Measurements from ENCODE around the gene TKFC. TPM values are rescaled to one million over a fixed set of nuclear protein-coding genes. Genes with fewer than 3 reads are reported as not detected.

TKFC gene, protein sequence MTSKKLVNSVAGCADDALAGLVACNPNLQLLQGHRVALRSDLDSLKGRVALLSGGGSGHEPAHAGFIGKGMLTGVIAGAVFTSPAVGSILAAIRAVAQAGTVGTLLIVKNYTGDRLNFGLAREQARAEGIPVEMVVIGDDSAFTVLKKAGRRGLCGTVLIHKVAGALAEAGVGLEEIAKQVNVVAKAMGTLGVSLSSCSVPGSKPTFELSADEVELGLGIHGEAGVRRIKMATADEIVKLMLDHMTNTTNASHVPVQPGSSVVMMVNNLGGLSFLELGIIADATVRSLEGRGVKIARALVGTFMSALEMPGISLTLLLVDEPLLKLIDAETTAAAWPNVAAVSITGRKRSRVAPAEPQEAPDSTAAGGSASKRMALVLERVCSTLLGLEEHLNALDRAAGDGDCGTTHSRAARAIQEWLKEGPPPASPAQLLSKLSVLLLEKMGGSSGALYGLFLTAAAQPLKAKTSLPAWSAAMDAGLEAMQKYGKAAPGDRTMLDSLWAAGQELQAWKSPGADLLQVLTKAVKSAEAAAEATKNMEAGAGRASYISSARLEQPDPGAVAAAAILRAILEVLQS
- 100 to 1,000 TPM in 1 of 4 donors, 10 to 100 TPM in 3; 32.9 to 103 (median 40.4) TPM for total RNA-seq

DNA sequence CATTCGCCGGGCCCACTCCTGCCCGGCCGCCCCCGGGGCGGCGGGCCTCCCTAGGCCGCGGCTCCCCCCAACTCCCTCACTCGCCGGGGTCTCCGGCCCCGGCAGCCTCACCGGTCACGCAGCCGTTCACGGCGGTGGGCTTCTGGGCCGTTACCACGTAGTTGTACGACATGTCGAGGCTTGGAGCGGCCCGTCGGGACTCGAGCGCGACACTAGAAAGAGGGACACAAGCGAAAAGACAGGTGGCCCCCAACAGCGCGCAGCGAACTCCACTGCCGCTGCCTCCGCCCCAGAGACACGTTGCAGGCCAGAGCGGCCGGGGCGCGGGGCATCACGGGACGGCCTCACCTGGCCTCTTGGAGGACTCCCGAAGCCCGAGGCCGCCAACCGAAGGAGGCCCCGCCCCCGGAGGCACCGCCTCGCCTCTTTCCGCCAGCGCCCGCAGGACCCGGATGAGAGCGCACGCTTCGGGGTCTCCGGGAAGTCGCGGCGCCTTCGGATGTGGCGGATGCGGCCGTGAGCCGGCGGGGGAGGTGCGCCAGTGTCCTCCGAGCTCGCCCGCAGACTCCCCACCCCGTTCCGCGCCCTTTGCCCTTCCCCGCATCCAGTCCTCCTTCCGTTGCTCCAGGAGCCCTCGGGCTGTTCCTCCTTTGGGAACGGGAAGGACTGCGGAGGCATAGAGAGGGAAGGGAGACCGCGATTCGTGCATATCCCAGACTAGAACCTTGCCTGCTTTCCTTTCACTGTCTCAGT lies at the start of gene TKFC, which contains the start of gene DDB1:
TKFC (plus strand) TSS at position 432 of the 753 bp plus-strand sequence. CDS start 1,501 bp downstream, outside the sequence.
DDB1 (minus strand) TSS at position 309 of the 753 bp plus-strand sequence; CDS start at position 172, 137 bp downstream.
- DNase-seq = peak; percentile 97
- in situ Hi-C loops (cut with MboI; ENCODE audit: low pct_ligation_motif_present in 1 of 4, low pct_unique_long_range_greater_than_20kb in 1 of 4, low sequenced_read_pairs in 3 of 4) = loop anchor here in 2 of 4 donors (10.0 to 25.0 kb wide), 2 partner anchors 52 to 496 kb away; partner anchors contain the start of gene CCDC86 (in 1 of the 2)
- H3K9me3 ChIP-seq = no peaks in the 10 kb centered on the region
- TF ChIP-seq POLR2A (IDR thresholded peaks at IDR 0.05) = peak; percentile 76
- no peak for TF ChIP-seq EP300 (IDR thresholded peaks at IDR 0.05; ENCODE audit: low read depth)
- TF ChIP-seq POLR2AphosphoS5 (IDR thresholded peaks at IDR 0.05) = peak; percentile 77 to 90 (median 87)
- H3K4me3 ChIP-seq = peak within 1 kb of the TSS; percentile 76 to 99 (median 97)
- WGBS, 2 donors (ENCODE audit: low coverage in 1 of 2) = 1% methylated on average over 37 of the region's 81 CpGs; no CpG with 5 or more reads in 1 of the 2 donors
- peaks cover 16 to 40% (median 25%) of the 10 kb centered on the region in 4 donors for H3K4me1 ChIP-seq
- H3K27me3 ChIP-seq = no peaks in the 10 kb centered on the region
- intact Hi-C loops (cut with DNase I; ENCODE audit: low total_unique reads) = no loop called here
- H3K36me3 ChIP-seq = peaks cover 0 to 18% (median 5%) of the 10 kb centered on the region in 4 donors
- H3K27ac ChIP-seq = peak within 1 kb of the TSS; percentile 91 to 97 (median 96)

DNA sequence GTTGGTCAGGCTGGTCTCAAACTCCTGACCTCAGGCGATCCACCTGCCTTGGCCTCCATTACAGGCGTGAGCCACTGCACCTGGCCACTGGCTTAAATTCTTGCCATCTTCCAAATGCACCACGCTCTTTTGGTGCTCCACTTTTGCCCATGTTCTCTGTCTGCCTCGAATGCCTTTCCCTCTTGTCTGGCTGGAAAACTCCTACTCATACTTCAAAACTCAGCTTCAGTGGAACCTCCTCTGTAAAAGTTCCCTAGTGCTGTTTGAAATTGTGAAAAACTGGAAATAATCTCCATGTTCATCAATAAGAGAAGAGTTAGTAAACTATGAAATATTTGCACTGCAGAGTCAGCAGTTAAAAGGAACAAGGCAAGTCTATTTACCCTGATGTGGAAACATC lies 49.4 kb upstream of the TKFC start:
- H3K27ac ChIP-seq = no peak overlapping the region
- WGBS, 2 donors (ENCODE audit: low coverage in 1 of 2) = 81 to 94% methylated on average over 3 to 4 of the region's 4 CpGs
- no peak overlapping the region for H3K4me3 ChIP-seq
- no peak for DNase-seq
- intact Hi-C loops (cut with DNase I; ENCODE audit: low total_unique reads) = no loop called here
- peaks cover 0 to 4% (median 0%) of the 10 kb centered on the region in 4 donors for H3K4me1 ChIP-seq
- TF ChIP-seq, protein P1, sequence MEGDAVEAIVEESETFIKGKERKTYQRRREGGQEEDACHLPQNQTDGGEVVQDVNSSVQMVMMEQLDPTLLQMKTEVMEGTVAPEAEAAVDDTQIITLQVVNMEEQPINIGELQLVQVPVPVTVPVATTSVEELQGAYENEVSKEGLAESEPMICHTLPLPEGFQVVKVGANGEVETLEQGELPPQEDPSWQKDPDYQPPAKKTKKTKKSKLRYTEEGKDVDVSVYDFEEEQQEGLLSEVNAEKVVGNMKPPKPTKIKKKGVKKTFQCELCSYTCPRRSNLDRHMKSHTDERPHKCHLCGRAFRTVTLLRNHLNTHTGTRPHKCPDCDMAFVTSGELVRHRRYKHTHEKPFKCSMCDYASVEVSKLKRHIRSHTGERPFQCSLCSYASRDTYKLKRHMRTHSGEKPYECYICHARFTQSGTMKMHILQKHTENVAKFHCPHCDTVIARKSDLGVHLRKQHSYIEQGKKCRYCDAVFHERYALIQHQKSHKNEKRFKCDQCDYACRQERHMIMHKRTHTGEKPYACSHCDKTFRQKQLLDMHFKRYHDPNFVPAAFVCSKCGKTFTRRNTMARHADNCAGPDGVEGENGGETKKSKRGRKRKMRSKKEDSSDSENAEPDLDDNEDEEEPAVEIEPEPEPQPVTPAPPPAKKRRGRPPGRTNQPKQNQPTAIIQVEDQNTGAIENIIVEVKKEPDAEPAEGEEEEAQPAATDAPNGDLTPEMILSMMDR (IDR thresholded peaks at IDR 0.05) = no peak
- TF ChIP-seq POLR2A (IDR thresholded peaks at IDR 0.05) = no peak
- no peak for TF ChIP-seq POLR2AphosphoS5 (IDR thresholded peaks at IDR 0.05)
- no peak for TF ChIP-seq EP300 (IDR thresholded peaks at IDR 0.05; ENCODE audit: low read depth)
- no peaks in the 10 kb centered on the region for H3K36me3 ChIP-seq
- no peaks in the 10 kb centered on the region for H3K9me3 ChIP-seq
- H3K27me3 ChIP-seq = peaks cover 16% of the 10 kb centered on the region
- in situ Hi-C loops (cut with MboI; ENCODE audit: low pct_ligation_motif_present in 1 of 4, low pct_unique_long_range_greater_than_20kb in 1 of 4, low sequenced_read_pairs in 3 of 4) = no loop called here

DNA sequence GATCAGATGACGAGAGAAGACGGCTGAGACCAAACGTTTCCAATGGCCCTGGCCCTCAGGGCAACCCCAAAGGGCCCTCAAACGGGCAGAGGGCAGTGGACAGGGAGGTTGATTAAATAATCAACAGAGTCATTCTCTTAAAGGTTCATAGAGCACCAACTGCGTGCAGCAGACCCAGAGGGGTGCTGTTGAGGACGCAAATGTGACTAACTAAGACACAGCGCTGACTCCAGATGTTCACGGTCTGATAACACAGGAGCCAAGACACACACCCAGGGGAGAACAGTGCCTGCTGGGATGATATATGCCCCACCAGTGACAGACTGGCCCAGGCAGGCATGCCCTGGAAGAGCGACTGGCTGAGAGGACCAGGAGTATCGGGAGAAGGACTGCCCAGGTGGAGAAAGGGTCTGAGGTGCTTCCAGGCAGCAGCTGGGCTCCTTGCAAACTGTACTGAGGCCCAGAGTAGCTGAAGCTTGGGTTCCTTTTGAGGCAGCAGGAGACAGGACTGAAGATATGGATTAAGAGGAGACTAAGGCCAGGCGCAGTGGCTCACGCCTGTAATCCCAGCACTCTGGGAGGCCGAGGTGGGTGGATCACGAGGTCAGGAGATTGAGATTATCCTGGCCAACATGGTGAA lies 45.6 kb upstream of the TKFC start:
- no peak overlapping the region for H3K27ac ChIP-seq
- in situ Hi-C loops (cut with MboI; ENCODE audit: low pct_ligation_motif_present in 1 of 4, low pct_unique_long_range_greater_than_20kb in 1 of 4, low sequenced_read_pairs in 3 of 4) (no loop called here), intact Hi-C loops (cut with DNase I; ENCODE audit: low total_unique reads) (no loop called here)
- H3K4me1 ChIP-seq = no peaks in the 10 kb centered on the region
- no peaks in the 10 kb centered on the region for H3K9me3 ChIP-seq
- TF ChIP-seq POLR2A (IDR thresholded peaks at IDR 0.05) (no peak), EP300 (IDR thresholded peaks at IDR 0.05; ENCODE audit: low read depth) (no peak), POLR2AphosphoS5 (IDR thresholded peaks at IDR 0.05) (no peak)
- TF ChIP-seq, protein P1 (IDR thresholded peaks at IDR 0.05) = no peak
- no peaks in the 10 kb centered on the region for H3K36me3 ChIP-seq
- H3K4me3 ChIP-seq = no peak overlapping the region
- DNase-seq = no peak
- WGBS, 2 donors (ENCODE audit: low coverage in 1 of 2) = 85 to 100% methylated on average over 8 to 14 of the region's 14 CpGs
- peaks cover 19% of the 10 kb centered on the region for H3K27me3 ChIP-seq

DNA sequence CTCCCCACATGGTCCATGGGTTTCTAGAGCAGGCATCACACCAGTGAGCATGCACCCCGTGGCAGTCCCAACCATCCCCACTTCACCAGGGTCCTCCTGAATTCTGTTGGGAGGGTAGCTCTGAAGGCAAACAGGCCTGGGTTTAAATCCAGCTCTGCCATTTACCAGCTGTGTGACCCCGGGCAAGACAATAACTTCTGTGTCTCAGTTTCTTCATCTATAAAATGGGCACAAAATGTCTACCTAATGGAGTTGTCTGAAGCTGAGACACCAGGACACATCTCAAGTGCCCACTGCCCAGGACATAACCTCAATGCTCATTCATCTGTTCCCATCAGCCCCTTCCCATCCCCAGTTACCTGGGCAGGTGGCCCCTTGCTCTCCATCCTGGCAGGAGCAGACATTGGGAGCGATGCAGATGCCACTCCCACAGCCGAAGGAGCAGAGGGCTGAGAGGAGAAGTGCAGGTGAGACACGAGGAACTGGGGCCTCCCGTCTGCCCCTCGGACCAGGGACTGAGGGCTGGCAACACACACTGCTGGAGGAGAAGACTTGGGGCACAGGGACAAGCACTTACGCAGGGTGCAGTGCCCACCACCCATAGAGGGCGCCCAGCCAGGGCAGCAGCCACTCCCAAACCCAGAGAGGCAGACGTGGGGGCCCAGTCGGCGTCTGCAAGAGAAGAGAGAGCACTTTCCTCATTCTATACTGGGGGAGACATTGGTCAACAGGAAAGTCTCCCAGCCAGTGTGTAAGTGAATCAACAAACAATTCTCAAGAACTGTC lies 41.9 kb upstream of the TKFC start:
- Histone ChIP-seq H3K9me3 (no peaks in the 10 kb centered on the region), H3K27ac (no peak overlapping the region), H3K4me1 (peaks cover 6 to 23% (median 21%) of the 10 kb centered on the region in 4 donors), H3K4me3 (no peak overlapping the region), H3K36me3 (no peaks in the 10 kb centered on the region), H3K27me3 (peaks cover 48% of the 10 kb centered on the region)
- DNase-seq = no peak
- in situ Hi-C loops (cut with MboI; ENCODE audit: low pct_ligation_motif_present in 1 of 4, low pct_unique_long_range_greater_than_20kb in 1 of 4, low sequenced_read_pairs in 3 of 4) (no loop called here), intact Hi-C loops (cut with DNase I; ENCODE audit: low total_unique reads) (no loop called here)
- WGBS, 2 donors (ENCODE audit: low coverage in 1 of 2) = 76% methylated on average over 12 of the region's 12 CpGs; no CpG with 5 or more reads in 1 of the 2 donors
- TF ChIP-seq POLR2A (IDR thresholded peaks at IDR 0.05) = no peak
- TF ChIP-seq EP300 (IDR thresholded peaks at IDR 0.05; ENCODE audit: low read depth) = no peak
- TF ChIP-seq, protein P1 (IDR thresholded peaks at IDR 0.05) = no peak
- no peak for TF ChIP-seq POLR2AphosphoS5 (IDR thresholded peaks at IDR 0.05)
